ENCODE measurements around the gene CD59. TPM values are rescaled to one million over a fixed set of nuclear protein-coding genes. Genes with fewer than 3 reads are reported as not detected.

Gene CD59
- total and polyA plus RNA-seq, 10 donors = 21.6 to 281 (median 171) TPM

GRCh38 chr11:33774736-33775466, 38.7 kb upstream of the CD59 start:
- no peaks in the 10 kb centered on the region for H3K9me3 ChIP-seq
- H3K4me3 ChIP-seq = peak overlapping the region; percentile 81 to 99 (median 97)
- intact Hi-C loops (cut with DNase I; ENCODE audit: low total_unique reads) = no loop called here
- TF ChIP-seq POLR2AphosphoS5 (IDR thresholded peaks at IDR 0.05) (no peak), POLR2A (IDR thresholded peaks at IDR 0.05) (no peak)
- TF ChIP-seq, protein P1, sequence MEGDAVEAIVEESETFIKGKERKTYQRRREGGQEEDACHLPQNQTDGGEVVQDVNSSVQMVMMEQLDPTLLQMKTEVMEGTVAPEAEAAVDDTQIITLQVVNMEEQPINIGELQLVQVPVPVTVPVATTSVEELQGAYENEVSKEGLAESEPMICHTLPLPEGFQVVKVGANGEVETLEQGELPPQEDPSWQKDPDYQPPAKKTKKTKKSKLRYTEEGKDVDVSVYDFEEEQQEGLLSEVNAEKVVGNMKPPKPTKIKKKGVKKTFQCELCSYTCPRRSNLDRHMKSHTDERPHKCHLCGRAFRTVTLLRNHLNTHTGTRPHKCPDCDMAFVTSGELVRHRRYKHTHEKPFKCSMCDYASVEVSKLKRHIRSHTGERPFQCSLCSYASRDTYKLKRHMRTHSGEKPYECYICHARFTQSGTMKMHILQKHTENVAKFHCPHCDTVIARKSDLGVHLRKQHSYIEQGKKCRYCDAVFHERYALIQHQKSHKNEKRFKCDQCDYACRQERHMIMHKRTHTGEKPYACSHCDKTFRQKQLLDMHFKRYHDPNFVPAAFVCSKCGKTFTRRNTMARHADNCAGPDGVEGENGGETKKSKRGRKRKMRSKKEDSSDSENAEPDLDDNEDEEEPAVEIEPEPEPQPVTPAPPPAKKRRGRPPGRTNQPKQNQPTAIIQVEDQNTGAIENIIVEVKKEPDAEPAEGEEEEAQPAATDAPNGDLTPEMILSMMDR (IDR thresholded peaks at IDR 0.05 in 8 of 11, conservative IDR thresholded peaks at IDR 0.05 in 3 of 11) = no peak
- H3K27me3 ChIP-seq (replicated peaks in 1 of 7) = peaks cover 0 to 40% (median 0%) of the 10 kb centered on the region in 7 donors
- H3K36me3 ChIP-seq = peaks cover 0 to 9% (median 3%) of the 10 kb centered on the region in 6 donors
- peaks cover 11 to 71% (median 43%) of the 10 kb centered on the region in 6 donors for H3K4me1 ChIP-seq
- peak; percentile 86 for DNase-seq
- peak overlapping the region; percentile 51 to 91 (median 86) for H3K27ac ChIP-seq
- WGBS, 5 donors = 4 to 7% (median 5%) methylated on average over 23 of the region's 23 CpGs

GRCh38 chr11:33773987-33774735, 37.9 kb upstream of the CD59 start, which contains the start of gene FBXO3:
FBXO3 (minus strand) TSS chr11:33774520; CDS start chr11:33774497, 23 bp downstream.
- intact Hi-C loops (cut with DNase I; ENCODE audit: low total_unique reads) = no loop called here
- Histone ChIP-seq H3K27ac (peak within 1 kb of the TSS; percentile 51 to 91 (median 86)), H3K36me3 (peaks cover 0 to 16% (median 10%) of the 10 kb centered on the region in 6 donors), H3K4me1 (peaks cover 11 to 71% (median 43%) of the 10 kb centered on the region in 6 donors), H3K9me3 (no peaks in the 10 kb centered on the region), H3K27me3 (replicated peaks in 1 of 7) (peaks cover 0 to 38% (median 0%) of the 10 kb centered on the region in 7 donors), H3K4me3 (peak within 1 kb of the TSS; percentile 81 to 99 (median 97))
- DNase-seq = peak; percentile 97
- 0% methylated on average over 18 to 64 of the region's 64 CpGs for WGBS, 5 donors
- TF ChIP-seq POLR2AphosphoS5 (IDR thresholded peaks at IDR 0.05) (peak; percentile 80 to 86 (median 85)), POLR2A (IDR thresholded peaks at IDR 0.05) (peak in 1 of 3 donors; percentile 12)
- TF ChIP-seq, protein P1 (IDR thresholded peaks at IDR 0.05 in 8 of 11, conservative IDR thresholded peaks at IDR 0.05 in 3 of 11) = no peak

GRCh38 chr11:33773404-33773986, 37.3 kb upstream of the CD59 start:
- Histone ChIP-seq H3K27me3 (replicated peaks in 1 of 7) (peaks cover 0 to 31% (median 0%) of the 10 kb centered on the region in 7 donors), H3K4me1 (peaks cover 11 to 69% (median 43%) of the 10 kb centered on the region in 6 donors), H3K36me3 (peaks cover 0 to 23% (median 13%) of the 10 kb centered on the region in 6 donors), H3K4me3 (peak overlapping the region; percentile 81 to 99 (median 97)), H3K9me3 (no peaks in the 10 kb centered on the region), H3K27ac (peak overlapping the region; percentile 51 to 91 (median 86))
- intact Hi-C loops (cut with DNase I; ENCODE audit: low total_unique reads) = no loop called here
- peak; percentile 80 for DNase-seq
- TF ChIP-seq, protein P1 (IDR thresholded peaks at IDR 0.05 in 8 of 11, conservative IDR thresholded peaks at IDR 0.05 in 3 of 11) = peak in 1 of 11 experiments; percentile 21
- TF ChIP-seq POLR2AphosphoS5 (IDR thresholded peaks at IDR 0.05) = no peak
- 1 to 3% (median 2%) methylated on average over 18 to 22 of the region's 22 CpGs for WGBS, 5 donors
